ENCODE measurements around the gene SCRN1. TPM values are rescaled to one million over a fixed set of nuclear protein-coding genes. Genes with fewer than 3 reads are reported as not detected.
A peak's percentile ranks its signal among the peaks of the same experiment; 100 is the strongest.

Gene SCRN1
- total RNA-seq, 2 donors from 2014 or later: 20.4 to 30.4 TPM

GRCh38 chr7:30012757-30013156 lies 23.2 kb upstream of the SCRN1 start:
- WGBS, 2 donors: 46 to 55% methylated on average over 3 of the region's 3 CpGs
- no peak for ATAC-seq
- no peaks in the 10 kb centered on the region for H3K9me3 ChIP-seq

GRCh38 chr7:30010021-30010420 lies 20.4 kb upstream of the SCRN1 start:
- H3K4me3 ChIP-seq: no peak overlapping the region
- no peaks in the 10 kb centered on the region for H3K27me3 ChIP-seq
- H3K4me1 ChIP-seq: no peaks in the 10 kb centered on the region
- WGBS, 2 donors: 82 to 83% methylated on average over 6 of the region's 6 CpGs
- H3K36me3 ChIP-seq (replicated peaks in 1 of 2; ENCODE audit: insufficient read depth in 1 of 2, low read depth in 2 of 2): peaks cover 1 to 3% of the 10 kb centered on the region in 2 donors
- DNase-seq: no peak
- intact Hi-C loops (cut with DNase I): no loop called here
- no peak overlapping the region for H3K27ac ChIP-seq
- no peaks in the 10 kb centered on the region for H3K9me3 ChIP-seq
- TF ChIP-seq CTCF (IDR thresholded peaks at IDR 0.05) (no peak), POLR2A (IDR thresholded peaks at IDR 0.05) (no peak)
- ATAC-seq: no peak

More at GRCh38 chr7:30012757-30013156, 23.2 kb upstream of the SCRN1 start:
- Histone ChIP-seq H3K36me3 (replicated peaks in 1 of 2; ENCODE audit: insufficient read depth in 1 of 2, low read depth in 2 of 2) (peaks cover 3 to 4% of the 10 kb centered on the region in 2 donors), H3K27me3 (no peaks in the 10 kb centered on the region), H3K4me3 (no peak overlapping the region), H3K27ac (no peak overlapping the region), H3K4me1 (no peaks in the 10 kb centered on the region)
- no peak for DNase-seq
- intact Hi-C loops (cut with DNase I): no loop called here
- peak in 1 of 7 experiments; percentile 16 for TF ChIP-seq CTCF (IDR thresholded peaks at IDR 0.05)
- TF ChIP-seq POLR2A (IDR thresholded peaks at IDR 0.05): no peak

- no peaks in the 10 kb centered on the region for H3K9me3 ChIP-seq
- ATAC-seq (no peak), DNase-seq (no peak)
- no peak for TF ChIP-seq CTCF (IDR thresholded peaks at IDR 0.05)
- no peak for TF ChIP-seq POLR2A (IDR thresholded peaks at IDR 0.05)
- H3K27me3 ChIP-seq: no peaks in the 10 kb centered on the region
- 53 to 55% methylated on average over 3 of the region's 3 CpGs for WGBS, 2 donors
- no peaks in the 10 kb centered on the region for H3K4me1 ChIP-seq
- intact Hi-C loops (cut with DNase I): no loop called here
- H3K4me3 ChIP-seq: no peak overlapping the region
- peaks cover 0 to 3% of the 10 kb centered on the region in 2 donors for H3K36me3 ChIP-seq (replicated peaks in 1 of 2; ENCODE audit: insufficient read depth in 1 of 2, low read depth in 2 of 2)
- H3K27ac ChIP-seq: no peak overlapping the region
These were observed 15.9 kb upstream of the SCRN1 start for GRCh38 chr7:30005464-30005863.

GRCh38 chr7:30003098-30003497 lies 13.5 kb upstream of the SCRN1 start:
- DNase-seq (no peak), ATAC-seq (no peak)
- Histone ChIP-seq H3K27ac (no peak overlapping the region), H3K9me3 (no peaks in the 10 kb centered on the region), H3K36me3 (replicated peaks in 1 of 2; ENCODE audit: insufficient read depth in 1 of 2, low read depth in 2 of 2) (no peaks in the 10 kb centered on the region), H3K4me1 (no peaks in the 10 kb centered on the region), H3K4me3 (no peak overlapping the region), H3K27me3 (no peaks in the 10 kb centered on the region)
- intact Hi-C loops (cut with DNase I): no loop called here
- TF ChIP-seq CTCF (IDR thresholded peaks at IDR 0.05): no peak
- no peak for TF ChIP-seq POLR2A (IDR thresholded peaks at IDR 0.05)
- WGBS, 2 donors: 52 to 64% methylated on average over 6 of the region's 6 CpGs

GRCh38 chr7:30001998-30002397 lies 12.4 kb upstream of the SCRN1 start:
- intact Hi-C loops (cut with DNase I): no loop called here
- no peak for TF ChIP-seq CTCF (IDR thresholded peaks at IDR 0.05)
- TF ChIP-seq POLR2A (IDR thresholded peaks at IDR 0.05): no peak
- Histone ChIP-seq H3K27ac (no peak overlapping the region), H3K9me3 (no peaks in the 10 kb centered on the region), H3K4me3 (no peak overlapping the region), H3K4me1 (no peaks in the 10 kb centered on the region), H3K36me3 (replicated peaks in 1 of 2; ENCODE audit: insufficient read depth in 1 of 2, low read depth in 2 of 2) (no peaks in the 10 kb centered on the region), H3K27me3 (no peaks in the 10 kb centered on the region)
- WGBS, 2 donors: 85 to 86% methylated on average over 2 of the region's 2 CpGs
- DNase-seq: no peak
- ATAC-seq: no peak
